Measurements from ENCODE around the gene ARL5A. TPM values are rescaled to one million over a fixed set of nuclear protein-coding genes. Genes with fewer than 3 reads are reported as not detected.

ARL5A gene
- total RNA-seq, 2 donors from 2014 or later = 32.0 to 46.5 TPM

DNA sequence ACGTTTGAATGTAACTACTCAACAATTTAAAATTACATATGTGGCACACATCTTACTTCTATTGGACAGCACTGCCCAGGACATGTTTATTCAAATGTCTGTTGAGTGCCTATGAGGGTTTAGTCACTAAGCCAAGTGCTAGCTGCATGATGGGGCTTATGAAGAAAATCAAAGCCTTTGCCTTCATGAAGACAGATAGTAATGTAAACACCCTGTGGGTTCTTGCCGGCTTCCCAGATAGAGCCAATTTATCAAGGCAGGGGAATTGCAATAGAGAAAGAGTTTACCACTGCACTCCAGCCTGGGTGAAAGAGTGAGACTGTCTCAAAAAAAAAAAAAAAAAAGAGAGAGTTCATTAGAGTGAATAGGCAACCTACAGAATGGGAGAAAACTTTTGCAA, 50.3 kb downstream of the ARL5A start:
- H3K27me3 ChIP-seq = no peaks in the 10 kb centered on the region
- DNase-seq = no peak
- intact Hi-C loops (cut with DNase I) = no loop called here
- no peak for TF ChIP-seq CTCF (IDR thresholded peaks at IDR 0.05)
- H3K9me3 ChIP-seq = no peaks in the 10 kb centered on the region
- no peaks in the 10 kb centered on the region for H3K36me3 ChIP-seq
- no peak overlapping the region for H3K9ac ChIP-seq (ENCODE audit: low read depth in 2 of 2, low read length in 2 of 2)
- H3K27ac ChIP-seq = no peak overlapping the region
- H3K4me1 ChIP-seq = no peaks in the 10 kb centered on the region
- H3K4me3 ChIP-seq = no peak overlapping the region

DNA sequence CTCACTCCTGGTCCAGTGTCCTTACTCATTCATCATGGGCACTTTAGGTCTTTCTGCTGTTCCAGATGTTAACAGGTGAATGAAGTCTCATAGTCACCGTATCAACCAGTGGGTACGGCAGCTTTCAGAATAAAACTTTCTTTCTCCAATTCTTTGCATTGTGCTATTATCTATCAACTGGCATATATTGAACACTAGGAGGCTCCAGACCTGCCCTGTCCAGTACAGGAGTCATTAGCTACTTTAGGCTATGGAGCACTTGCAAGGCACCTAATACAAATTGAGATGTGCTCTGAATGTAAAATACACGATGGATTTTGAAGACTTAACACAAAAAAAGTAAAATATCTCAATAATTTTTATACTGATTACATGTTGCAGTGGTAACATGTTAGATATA, 50.7 kb downstream of the ARL5A start:
- Histone ChIP-seq H3K27me3 (no peaks in the 10 kb centered on the region), H3K4me3 (no peak overlapping the region), H3K36me3 (no peaks in the 10 kb centered on the region), H3K27ac (no peak overlapping the region), H3K4me1 (no peaks in the 10 kb centered on the region), H3K9ac (ENCODE audit: low read depth in 2 of 2, low read length in 2 of 2) (no peak overlapping the region), H3K9me3 (no peaks in the 10 kb centered on the region)
- no peak for DNase-seq
- intact Hi-C loops (cut with DNase I) = no loop called here
- TF ChIP-seq CTCF (IDR thresholded peaks at IDR 0.05) = no peak

- no peaks in the 10 kb centered on the region for H3K27me3 ChIP-seq
- DNase-seq = no peak
Measured at GRCh38 chr2:151776367-151776766, 51.9 kb downstream of the ARL5A start.

DNA sequence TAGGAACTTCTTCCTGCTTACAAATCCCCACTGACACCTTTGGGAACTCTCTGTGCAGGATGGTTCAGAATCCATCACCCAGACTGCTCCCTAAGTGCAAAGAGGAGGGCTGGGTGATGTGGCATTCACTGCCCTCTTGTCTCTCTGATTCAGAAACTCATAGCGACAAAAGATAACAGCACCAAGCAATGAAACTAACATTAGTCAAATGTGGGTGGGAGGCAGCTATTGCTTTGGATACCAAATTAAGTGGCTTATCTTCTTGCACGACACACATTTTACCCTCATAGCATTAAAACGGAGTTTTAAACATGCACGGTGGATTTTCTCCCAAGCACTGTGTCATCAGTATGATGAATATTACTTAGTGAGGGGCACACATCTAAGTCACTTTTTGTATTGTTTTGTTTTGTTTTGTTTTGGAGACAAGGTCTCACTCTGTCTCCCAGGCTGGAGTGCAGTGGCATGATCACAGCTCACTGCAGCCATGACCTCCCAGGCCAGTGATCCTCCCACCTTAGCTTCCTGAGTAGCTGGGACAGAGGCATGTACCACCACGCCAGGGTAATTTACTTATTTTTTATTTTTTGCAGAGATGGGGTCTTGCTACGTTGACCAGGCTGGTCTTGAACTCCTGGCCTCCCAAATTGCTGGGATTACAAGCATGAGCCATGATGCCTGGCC, 53.0 kb downstream of the ARL5A start:
- no peaks in the 10 kb centered on the region for H3K27me3 ChIP-seq
- H3K9me3 ChIP-seq = no peaks in the 10 kb centered on the region
- H3K4me1 ChIP-seq = no peaks in the 10 kb centered on the region
- DNase-seq = no peak
- H3K4me3 ChIP-seq = no peak overlapping the region
- intact Hi-C loops (cut with DNase I) = no loop called here
- no peak for TF ChIP-seq CTCF (IDR thresholded peaks at IDR 0.05)
- no peak overlapping the region for H3K9ac ChIP-seq (ENCODE audit: low read depth in 2 of 2, low read length in 2 of 2)
- H3K27ac ChIP-seq = no peak overlapping the region
- H3K36me3 ChIP-seq = no peaks in the 10 kb centered on the region

More at GRCh38 chr2:151776367-151776766, 51.9 kb downstream of the ARL5A start:
- intact Hi-C loops (cut with DNase I) = no loop called here
- Histone ChIP-seq H3K9me3 (no peaks in the 10 kb centered on the region), H3K27ac (no peak overlapping the region), H3K9ac (ENCODE audit: low read depth in 2 of 2, low read length in 2 of 2) (no peak overlapping the region), H3K4me3 (no peak overlapping the region), H3K36me3 (no peaks in the 10 kb centered on the region), H3K4me1 (no peaks in the 10 kb centered on the region)
- TF ChIP-seq CTCF (IDR thresholded peaks at IDR 0.05) = no peak

DNA sequence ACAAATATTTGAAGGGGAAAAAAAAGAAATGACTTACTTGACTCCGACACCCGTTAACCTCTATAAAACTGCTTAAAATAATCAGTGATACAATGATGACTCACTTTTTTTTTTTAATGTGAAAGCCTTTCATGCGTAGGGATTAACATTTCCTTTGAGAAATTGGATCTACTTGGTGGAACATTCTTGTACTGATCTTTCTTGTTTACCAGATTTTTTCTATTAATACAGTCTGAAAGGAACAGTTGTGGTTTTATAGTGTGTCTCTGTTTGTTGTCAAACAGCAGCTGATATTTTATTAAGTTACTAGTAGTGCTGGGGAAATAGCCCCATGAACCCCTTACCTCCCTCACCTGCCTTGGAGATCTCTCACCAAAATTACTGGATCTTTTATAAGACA, 53.7 kb downstream of the ARL5A start:
- no peak overlapping the region for H3K4me3 ChIP-seq
- H3K27ac ChIP-seq = no peak overlapping the region
- DNase-seq = no peak
- H3K27me3 ChIP-seq = no peaks in the 10 kb centered on the region
- no peaks in the 10 kb centered on the region for H3K4me1 ChIP-seq
- H3K9ac ChIP-seq (ENCODE audit: low read depth in 2 of 2, low read length in 2 of 2) = no peak overlapping the region
- no peaks in the 10 kb centered on the region for H3K36me3 ChIP-seq
- no peak for TF ChIP-seq CTCF (IDR thresholded peaks at IDR 0.05)
- intact Hi-C loops (cut with DNase I) = no loop called here
- no peaks in the 10 kb centered on the region for H3K9me3 ChIP-seq
